HG03460 (cell line): ENCODE data around the gene PREX1.
A peak's percentile ranks its signal among the peaks of the same experiment; 100 is the strongest.
"Not testable (repeated sequence)": the region's sequence is repeated elsewhere in the genome, so short reads cannot be mapped to it uniquely, and the experiment has no call there.

ENCODE experiments used
- ATAC-seq: cut with Tn5 transposase; IDR thresholded peaks from one replicate; pipeline ENCODE4 v1.9.1; 2021; ENCODE audit not compliant: unreplicated experiment

The PREX1 gene

DNA sequence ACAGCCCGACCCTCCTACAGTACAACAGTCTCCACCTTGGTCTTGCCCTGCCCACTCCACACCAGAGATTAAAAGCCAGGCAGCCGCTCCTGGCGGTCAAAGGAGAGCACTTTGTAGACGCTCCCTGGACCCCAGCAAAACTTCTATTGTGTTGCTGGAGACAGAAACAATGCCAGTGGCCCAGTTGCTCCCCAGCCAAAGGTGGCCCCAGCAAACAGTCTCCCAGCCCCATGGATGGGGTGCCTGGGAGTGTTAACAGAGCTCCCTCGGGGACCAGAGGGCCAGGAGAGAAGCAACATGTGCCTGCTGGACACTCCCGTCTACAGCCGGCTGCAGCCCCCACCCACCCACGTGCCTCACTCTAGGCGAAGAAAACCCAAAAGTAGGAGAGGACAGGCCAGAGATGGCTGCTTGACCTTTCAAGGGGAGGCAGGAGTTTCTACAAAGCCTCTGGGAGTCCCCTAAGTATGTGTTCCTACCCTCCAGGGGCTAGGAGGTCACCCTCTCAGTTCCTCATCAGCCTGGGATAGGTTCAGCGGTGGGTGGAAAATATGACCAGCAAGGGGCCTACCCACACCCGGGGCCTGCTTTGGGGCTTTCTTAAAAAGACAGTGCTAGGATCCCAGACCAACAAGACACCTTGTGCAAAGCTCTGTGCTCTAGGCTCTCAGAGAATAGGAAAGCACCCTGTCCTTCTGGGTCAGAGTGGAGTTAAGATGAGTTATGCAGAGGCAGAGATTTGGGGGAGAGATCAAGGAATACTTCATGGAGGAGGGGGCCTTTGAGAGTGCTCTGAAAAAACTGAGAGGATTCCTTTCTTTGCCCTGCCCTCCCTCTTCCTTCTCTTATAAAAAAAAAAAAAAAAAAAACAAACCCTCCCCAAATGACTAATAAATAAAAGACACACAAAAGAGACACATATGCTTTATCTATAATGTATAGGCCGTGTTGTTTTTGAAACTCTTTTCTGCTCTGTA lies 19.0 kb upstream of the PREX1 start:
- peak; percentile 95 for ATAC-seq

GRCh38 chr20:48845721-48846306 lies 18.0 kb upstream of the PREX1 start:
- ATAC-seq: no peak

- ATAC-seq: no peak
Measured at GRCh38 chr20:48844996-48845395, 17.2 kb upstream of the PREX1 start.

DNA sequence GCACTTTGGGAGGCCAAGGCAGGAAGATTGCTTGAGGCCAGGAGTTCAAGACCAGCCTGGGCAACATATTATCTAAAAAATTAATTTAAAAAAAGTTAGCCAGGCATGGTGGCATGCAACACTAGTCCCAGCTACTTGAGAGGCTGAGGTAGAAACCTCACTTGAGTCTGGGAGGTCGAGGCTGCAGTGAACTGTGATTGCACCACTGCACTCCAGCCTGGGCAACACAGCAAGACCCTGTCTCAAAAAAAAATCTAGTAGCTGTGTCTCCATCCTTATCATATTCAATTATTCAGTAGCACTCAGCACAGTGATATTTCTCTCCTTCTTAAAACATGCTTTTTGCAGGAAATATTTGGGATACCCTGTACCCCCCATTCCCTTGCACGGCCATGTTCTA lies 16.1 kb upstream of the PREX1 start:
- ATAC-seq: not testable (repeated sequence)

DNA sequence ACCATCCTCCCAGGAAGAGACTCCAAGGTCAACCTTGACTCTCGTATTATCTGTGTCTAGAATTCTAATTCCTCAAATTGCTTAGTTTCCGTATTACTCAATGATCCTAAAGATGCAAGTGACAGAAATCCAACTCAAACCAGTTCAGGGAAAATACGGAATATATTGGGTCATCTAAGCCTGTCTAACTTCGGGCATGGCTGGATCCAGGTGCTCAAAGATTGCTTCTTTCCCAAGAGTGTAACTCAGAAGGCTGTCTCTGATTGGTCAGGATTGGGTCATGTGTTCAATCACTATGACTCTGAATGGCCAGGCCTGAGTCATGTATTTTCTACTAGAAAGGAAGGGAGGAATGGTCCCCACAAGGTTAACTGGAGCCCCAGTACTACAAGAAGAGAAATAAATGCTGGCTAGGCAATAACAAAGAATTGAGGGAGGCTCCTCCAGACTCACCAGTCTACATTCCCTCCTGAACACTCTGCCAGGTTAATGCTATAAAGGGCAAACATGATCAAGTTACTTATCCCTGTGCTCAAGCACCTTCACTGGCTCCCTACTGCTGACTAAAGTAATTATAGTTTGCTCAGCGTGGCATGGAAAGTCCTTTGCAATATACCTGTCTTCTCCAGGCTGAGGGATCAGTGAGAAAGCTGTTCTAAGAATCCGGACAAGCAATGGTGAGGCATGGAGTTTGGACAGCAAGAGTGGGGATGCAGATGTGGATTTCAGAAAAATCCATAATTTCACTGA lies 15.4 kb upstream of the PREX1 start:
- ATAC-seq: no peak

DNA sequence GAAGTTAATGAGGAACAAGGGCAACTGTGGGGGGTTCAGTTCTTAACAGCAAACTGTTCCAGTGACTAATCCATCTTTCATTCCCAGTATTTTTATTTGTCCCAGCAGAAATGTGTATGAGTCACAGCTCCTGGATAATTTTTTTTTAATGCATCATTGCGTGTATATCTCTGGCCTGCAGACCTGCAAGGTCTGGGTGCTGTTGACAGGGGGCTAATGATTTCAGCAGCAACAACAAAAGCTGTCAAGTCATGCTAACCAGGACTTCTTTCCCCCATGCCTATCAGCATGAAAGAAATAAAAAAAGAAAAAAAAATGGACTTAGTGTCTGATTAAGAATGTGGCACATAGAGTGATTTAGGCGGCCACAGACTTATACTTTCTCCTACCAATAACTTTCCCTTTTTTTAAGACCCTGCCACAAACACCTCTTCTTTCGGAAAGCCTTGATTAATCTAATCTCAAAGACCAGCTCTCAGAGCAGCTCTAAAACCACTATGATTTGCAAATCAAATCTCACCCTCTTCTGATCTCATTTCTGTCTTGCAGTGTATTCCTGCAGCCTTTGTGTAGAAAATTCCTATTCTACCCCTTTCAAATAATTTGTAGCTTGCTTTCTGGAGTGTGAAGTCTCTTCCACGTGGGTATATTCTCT lies 14.2 kb upstream of the PREX1 start:
- ATAC-seq: no peak

- ATAC-seq: no peak
Measured at GRCh38 chr20:48841196-48841874, 13.5 kb upstream of the PREX1 start.

DNA sequence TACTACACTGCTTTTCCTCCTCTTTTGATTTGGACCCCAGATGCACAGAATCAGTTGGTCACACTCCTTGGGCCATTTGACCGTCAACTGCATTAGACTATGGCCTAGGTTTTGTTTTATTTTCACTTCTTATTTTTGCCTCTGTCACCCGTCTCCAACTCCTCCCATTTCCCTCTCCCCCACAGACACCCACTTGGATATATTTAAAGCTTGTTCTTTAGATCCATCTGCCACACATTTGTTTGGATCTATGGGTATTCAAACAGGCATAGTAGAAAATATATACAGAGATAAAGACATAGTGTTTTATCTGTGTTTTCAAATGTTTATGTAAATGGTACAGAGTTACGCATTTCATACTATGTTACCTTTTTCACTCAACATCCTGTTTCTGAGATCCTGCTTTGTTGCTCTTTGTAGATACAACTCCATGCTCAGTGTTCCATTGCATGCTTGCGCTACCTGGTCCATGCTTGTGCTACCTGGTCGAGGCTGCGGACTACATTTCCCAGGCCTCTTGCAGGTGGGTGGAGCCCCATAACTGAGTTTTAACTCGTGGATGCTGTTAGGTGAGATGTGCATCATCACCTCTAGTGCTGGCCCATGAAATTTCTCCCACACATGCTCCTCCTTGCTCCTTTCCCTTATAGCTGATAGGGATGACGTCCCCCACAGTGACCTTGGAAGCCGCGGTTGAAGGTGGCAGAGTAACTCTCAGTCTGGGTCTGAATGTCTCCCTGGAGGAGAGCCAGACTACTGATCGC lies 11.5 kb upstream of the PREX1 start:
- ATAC-seq: no peak

DNA sequence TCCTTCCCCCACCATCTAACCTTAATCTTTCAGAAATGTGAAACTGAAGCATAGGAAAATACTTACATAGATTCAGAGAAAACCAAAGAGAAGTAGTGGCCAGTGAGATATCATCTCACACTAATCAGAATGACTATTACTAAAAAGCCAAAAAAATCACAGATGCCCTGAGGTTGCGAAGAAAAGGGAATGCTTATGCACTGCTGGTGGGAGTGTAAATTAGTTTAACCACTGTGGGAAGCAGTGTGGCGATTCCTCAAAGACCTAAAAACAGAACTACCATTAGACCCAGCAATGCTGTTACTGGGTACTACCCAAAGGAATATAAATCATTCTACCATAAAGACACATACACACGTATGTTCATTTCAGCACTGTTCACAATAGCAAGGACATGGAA lies 9.2 kb upstream of the PREX1 start:
- no peak for ATAC-seq

DNA sequence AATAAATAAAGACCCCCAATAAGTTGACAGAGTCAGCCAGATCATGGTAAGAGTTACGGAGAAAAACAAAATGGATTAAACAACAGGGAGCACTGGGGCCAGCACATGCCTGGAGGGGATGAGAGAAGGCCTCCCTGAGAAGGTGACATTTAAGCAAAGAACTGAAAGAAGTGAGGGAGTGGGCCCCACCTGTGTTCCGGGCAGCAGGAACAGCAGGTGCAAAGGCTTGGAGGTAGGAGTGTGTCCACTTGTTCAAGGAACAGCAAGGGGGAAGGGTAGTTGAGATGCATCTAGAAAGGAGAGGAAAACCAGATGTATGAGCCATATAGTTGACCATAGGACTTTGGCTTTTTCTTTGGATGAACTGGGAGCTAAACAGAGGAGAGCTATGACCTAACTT lies 7.6 kb upstream of the PREX1 start:
- no peak for ATAC-seq

GRCh38 chr20:48834278-48834677 lies 6.5 kb upstream of the PREX1 start:
- no peak for ATAC-seq

GRCh38 chr20:48832405-48832730 lies 4.6 kb upstream of the PREX1 start:
- no peak for ATAC-seq

- no peak for ATAC-seq
Measured at GRCh38 chr20:48831718-48832404, 4.1 kb upstream of the PREX1 start.

DNA sequence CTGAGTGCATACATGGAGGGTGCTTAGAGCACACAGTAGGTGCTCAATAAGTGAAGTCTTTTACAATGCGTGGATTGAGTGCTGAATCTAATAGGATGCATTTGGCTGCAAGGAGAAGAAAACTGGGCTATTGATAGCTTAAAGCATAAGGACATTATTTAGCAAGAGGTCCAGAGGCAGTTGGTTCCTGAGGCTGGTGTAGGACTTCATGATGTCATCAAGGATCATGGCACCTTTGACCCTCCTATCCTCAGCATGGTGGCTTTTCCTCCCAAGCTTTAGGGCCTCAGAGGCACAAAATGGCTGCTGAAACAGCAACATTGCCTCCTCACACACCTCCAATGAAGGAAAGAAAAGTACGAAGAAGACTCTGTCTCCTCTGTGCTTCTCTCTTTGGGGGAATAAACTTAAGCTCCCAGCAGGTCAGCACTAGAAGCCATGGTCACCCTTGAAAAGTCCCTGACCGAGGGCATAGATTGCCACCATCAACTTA lies 3.1 kb upstream of the PREX1 start:
- no peak for ATAC-seq

- no peak for ATAC-seq
Measured at GRCh38 chr20:48829940-48830339, 2.1 kb upstream of the PREX1 start.

- no peak for ATAC-seq
Measured at GRCh38 chr20:48828734-48829460, 1.1 kb upstream of the PREX1 start.

GRCh38 chr20:48826883-48827771 lies 672 bp downstream of the PREX1 start:
- ATAC-seq: no peak

GRCh38 chr20:48826480-48826879 lies 1.3 kb downstream of the PREX1 start:
- not testable (repeated sequence) for ATAC-seq
